GM19328 (cell line): ENCODE measurements around the gene ERVFRD-1.

Source experiments
- ATAC-seq: cut with Tn5 transposase; IDR thresholded peaks from one replicate; pipeline ENCODE4 v1.9.1; 2021; ENCODE audit warnings: mild to moderate bottlenecking, moderate library complexity; ENCODE audit not compliant: unreplicated experiment

ERVFRD-1 gene

DNA sequence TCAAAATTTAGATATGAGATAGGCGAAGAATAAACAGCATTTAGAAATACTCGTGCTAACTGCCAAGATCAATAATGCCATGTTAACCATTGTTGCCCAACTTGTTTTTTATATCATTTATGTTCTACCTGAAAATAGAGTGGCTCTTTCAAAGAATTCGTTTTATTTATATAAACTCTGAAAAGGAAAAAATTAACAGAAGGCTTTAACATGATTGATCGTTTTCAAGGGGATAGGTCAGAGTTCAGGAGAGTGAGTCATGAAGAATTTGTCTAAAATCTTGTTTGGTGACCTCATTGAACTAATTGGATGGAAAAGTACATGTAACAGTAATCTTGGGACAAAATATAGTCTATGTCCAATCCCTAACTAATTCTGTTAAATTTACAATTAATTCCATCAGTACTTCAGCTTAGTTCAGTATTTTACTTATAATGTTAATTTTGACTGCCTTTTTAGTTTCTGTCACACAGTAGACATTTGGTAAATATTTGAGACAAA is 56.3 kb downstream of the ERVFRD-1 start:
- no peak for ATAC-seq

DNA sequence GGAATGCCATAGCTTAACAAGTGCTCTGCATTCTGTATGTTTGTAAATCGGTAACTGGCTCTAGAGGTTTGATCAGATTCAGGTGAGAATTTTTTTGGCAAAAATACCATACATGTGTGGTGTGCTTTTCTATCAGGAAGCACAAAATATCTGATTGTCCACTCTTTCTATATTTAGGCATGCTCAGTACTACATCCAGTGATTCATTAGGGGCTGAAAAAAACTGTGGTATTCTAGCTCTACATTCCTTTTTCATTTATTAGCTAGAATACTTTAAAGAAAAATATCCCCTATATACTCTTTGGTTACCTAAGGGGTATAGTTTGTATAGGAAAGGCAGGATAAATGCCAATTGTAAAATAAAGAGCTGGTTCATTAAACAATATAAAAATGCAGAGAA is 56.8 kb downstream of the ERVFRD-1 start:
- ATAC-seq = no peak

DNA sequence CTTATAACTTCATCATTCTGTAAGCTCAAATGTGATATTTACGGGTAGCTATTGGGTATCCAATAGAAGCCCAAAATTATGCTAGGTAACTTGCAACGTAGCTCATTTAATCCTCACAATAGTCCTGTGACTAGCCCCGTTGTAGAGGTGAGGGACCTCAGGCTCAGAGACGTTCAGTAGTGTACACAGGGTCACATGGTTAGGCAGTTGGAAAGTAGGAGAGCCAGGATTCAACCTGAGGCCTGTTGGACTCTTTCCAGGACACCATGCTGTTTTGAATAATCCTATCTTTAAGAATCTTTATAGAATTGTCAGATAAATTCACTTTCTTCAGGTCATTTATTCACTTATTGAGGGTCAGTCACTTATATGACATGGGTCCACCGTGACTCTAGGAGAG is 58.2 kb downstream of the ERVFRD-1 start:
- no peak for ATAC-seq
